Measurements from ENCODE around the gene CSTPP1.

DNA sequence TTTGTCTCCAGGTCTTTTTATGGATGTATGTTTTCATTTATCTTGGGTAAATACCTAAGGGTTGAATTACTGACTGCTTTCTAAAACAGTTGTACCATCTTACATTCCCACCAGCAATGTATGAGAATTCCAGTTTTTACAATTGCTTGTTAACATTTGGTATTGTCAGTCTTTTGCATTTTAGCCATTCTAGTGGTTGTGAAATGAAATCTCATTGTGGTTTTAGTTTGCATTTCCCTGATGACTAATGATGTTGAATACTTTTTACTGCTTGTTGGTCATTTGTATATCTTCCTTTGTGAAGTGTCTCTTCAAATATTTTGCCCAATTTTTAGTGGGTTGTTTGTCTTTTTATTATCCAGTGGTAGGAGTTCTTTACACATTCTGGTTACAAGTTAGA lies 147.4 kb downstream of the CSTPP1 start:
- TF ChIP-seq, protein P1, sequence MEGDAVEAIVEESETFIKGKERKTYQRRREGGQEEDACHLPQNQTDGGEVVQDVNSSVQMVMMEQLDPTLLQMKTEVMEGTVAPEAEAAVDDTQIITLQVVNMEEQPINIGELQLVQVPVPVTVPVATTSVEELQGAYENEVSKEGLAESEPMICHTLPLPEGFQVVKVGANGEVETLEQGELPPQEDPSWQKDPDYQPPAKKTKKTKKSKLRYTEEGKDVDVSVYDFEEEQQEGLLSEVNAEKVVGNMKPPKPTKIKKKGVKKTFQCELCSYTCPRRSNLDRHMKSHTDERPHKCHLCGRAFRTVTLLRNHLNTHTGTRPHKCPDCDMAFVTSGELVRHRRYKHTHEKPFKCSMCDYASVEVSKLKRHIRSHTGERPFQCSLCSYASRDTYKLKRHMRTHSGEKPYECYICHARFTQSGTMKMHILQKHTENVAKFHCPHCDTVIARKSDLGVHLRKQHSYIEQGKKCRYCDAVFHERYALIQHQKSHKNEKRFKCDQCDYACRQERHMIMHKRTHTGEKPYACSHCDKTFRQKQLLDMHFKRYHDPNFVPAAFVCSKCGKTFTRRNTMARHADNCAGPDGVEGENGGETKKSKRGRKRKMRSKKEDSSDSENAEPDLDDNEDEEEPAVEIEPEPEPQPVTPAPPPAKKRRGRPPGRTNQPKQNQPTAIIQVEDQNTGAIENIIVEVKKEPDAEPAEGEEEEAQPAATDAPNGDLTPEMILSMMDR (IDR thresholded peaks at IDR 0.05), result no peak
- no peak for TF ChIP-seq EZH2 (IDR thresholded peaks at IDR 0.05)
